ENCODE measurements around the gene AVL9. TPM values are rescaled to one million over a fixed set of nuclear protein-coding genes. Genes with fewer than 3 reads are reported as not detected.

Gene AVL9
- total and polyA plus RNA-seq, 2 donors (not counting 1 experiment from before 2014, with no cell fraction given): 15.4 to 48.0 TPM

- intact Hi-C loops (cut with micrococcal nuclease): no loop called here
- ChIA-PET POLR2A (no interaction called here), CTCF (no interaction called here)
- H3K79me2 ChIP-seq (ENCODE audit: control insufficient read depth, insufficient read depth, low read length): no peaks in the 10 kb centered on the region
- H4K20me1 ChIP-seq (ENCODE audit: control insufficient read depth, insufficient read depth, low read length, poor library complexity, severe bottlenecking): peaks cover 4% of the 10 kb centered on the region
- 100% methylated on average over 1 of the region's 2 CpGs for WGBS (ENCODE audit: insufficient coverage)
- no peaks in the 10 kb centered on the region for H3K9me3 ChIP-seq (ENCODE audit: control extremely low read depth in 1 of 3, control insufficient read depth in 2 of 3, insufficient read depth in 1 of 3, low read length in 2 of 3)
- TF ChIP-seq EZH2 (IDR thresholded peaks at IDR 0.05; ENCODE audit: borderline replicate concordance, insufficient read depth, low read depth, low read length, poor library complexity, severe bottlenecking): no peak
- TF ChIP-seq CTCF (IDR thresholded peaks at IDR 0.05): no peak
- peak overlapping the region; percentile 73 for H3K27ac Mint-ChIP-seq
- DNase-seq: no peak
- no peak overlapping the region for H3K9ac ChIP-seq (ENCODE audit: low read length)
- no peak overlapping the region for H3K27ac ChIP-seq (ENCODE audit: low read length in 2 of 2)
- no peak for ATAC-seq (ENCODE audit: low read depth)
- H3K4me2 ChIP-seq (replicated peaks; ENCODE audit: low read depth, low read length, poor library complexity, severe bottlenecking): no peak overlapping the region
- no peak overlapping the region for H3K4me3 Mint-ChIP-seq
- H3K4me1 Mint-ChIP-seq: no peaks in the 10 kb centered on the region
- no peaks in the 10 kb centered on the region for H3K9me3 Mint-ChIP-seq (ENCODE audit: insufficient read depth)
- no peak overlapping the region for H3K4me3 ChIP-seq (ENCODE audit: control extremely low read depth in 1 of 5, extremely low read depth in 1 of 5, insufficient read depth in 1 of 5, low read depth in 2 of 5, low read length in 4 of 5)
- H3K4me1 ChIP-seq (ENCODE audit: control insufficient read depth in 2 of 2, insufficient read depth in 2 of 2, low read length in 2 of 2): no peaks in the 10 kb centered on the region
- H2AFZ ChIP-seq (ENCODE audit: insufficient read depth, low read depth, low read length, poor library complexity, severe bottlenecking): no peak overlapping the region
- H3K27me3 Mint-ChIP-seq: no peaks in the 10 kb centered on the region
- H3K27me3 ChIP-seq (replicated peaks in 1 of 4; ENCODE audit: control extremely low read depth in 1 of 4, control insufficient read depth in 3 of 4, insufficient read depth in 4 of 4, low read length in 3 of 4): no peaks in the 10 kb centered on the region
- H3K36me3 ChIP-seq (replicated peaks in 1 of 2; ENCODE audit: control extremely low read depth in 1 of 2, control insufficient read depth in 1 of 2, extremely low read depth in 1 of 2, insufficient read depth in 2 of 2, low read length in 1 of 2): peaks cover 4 to 50% of the 10 kb centered on the region in 2 experiments
Measured at GRCh38 chr7:32561613-32562012, 66.3 kb downstream of the AVL9 start.

GRCh38 chr7:32564542-32564941, 69.3 kb downstream of the AVL9 start:
- no peak for ATAC-seq (ENCODE audit: low read depth)
- H3K4me3 Mint-ChIP-seq: no peak overlapping the region
- no peaks in the 10 kb centered on the region for H3K4me1 Mint-ChIP-seq
- no peak for TF ChIP-seq CTCF (IDR thresholded peaks at IDR 0.05)
- no peak for TF ChIP-seq EZH2 (IDR thresholded peaks at IDR 0.05; ENCODE audit: borderline replicate concordance, insufficient read depth, low read depth, low read length, poor library complexity, severe bottlenecking)
- H3K27ac Mint-ChIP-seq: no peak overlapping the region
- no peak overlapping the region for H3K4me2 ChIP-seq (replicated peaks; ENCODE audit: low read depth, low read length, poor library complexity, severe bottlenecking)
- ChIA-PET CTCF (no interaction called here), POLR2A (no interaction called here)
- intact Hi-C loops (cut with micrococcal nuclease): no loop called here
- DNase-seq: no peak
- no peak overlapping the region for H2AFZ ChIP-seq (ENCODE audit: insufficient read depth, low read depth, low read length, poor library complexity, severe bottlenecking)
- no peaks in the 10 kb centered on the region for H3K9me3 ChIP-seq (ENCODE audit: control extremely low read depth in 1 of 3, control insufficient read depth in 2 of 3, insufficient read depth in 1 of 3, low read length in 2 of 3)
- no peak overlapping the region for H3K4me3 ChIP-seq (ENCODE audit: control extremely low read depth in 1 of 5, extremely low read depth in 1 of 5, insufficient read depth in 1 of 5, low read depth in 2 of 5, low read length in 4 of 5)
- H3K27ac ChIP-seq (ENCODE audit: low read length in 2 of 2): no peak overlapping the region
- no peaks in the 10 kb centered on the region for H3K9me3 Mint-ChIP-seq (ENCODE audit: insufficient read depth)
- H3K36me3 ChIP-seq (replicated peaks in 1 of 2; ENCODE audit: control extremely low read depth in 1 of 2, control insufficient read depth in 1 of 2, extremely low read depth in 1 of 2, insufficient read depth in 2 of 2, low read length in 1 of 2): peaks cover 4 to 39% of the 10 kb centered on the region in 2 experiments
- no peaks in the 10 kb centered on the region for H3K27me3 Mint-ChIP-seq
- H4K20me1 ChIP-seq (ENCODE audit: control insufficient read depth, insufficient read depth, low read length, poor library complexity, severe bottlenecking): peaks cover 4% of the 10 kb centered on the region
- H3K9ac ChIP-seq (ENCODE audit: low read length): no peak overlapping the region
- no peaks in the 10 kb centered on the region for H3K79me2 ChIP-seq (ENCODE audit: control insufficient read depth, insufficient read depth, low read length)
- no peaks in the 10 kb centered on the region for H3K27me3 ChIP-seq (replicated peaks in 1 of 4; ENCODE audit: control extremely low read depth in 1 of 4, control insufficient read depth in 3 of 4, insufficient read depth in 4 of 4, low read length in 3 of 4)
- 60% methylated on average over 1 of the region's 3 CpGs for WGBS (ENCODE audit: insufficient coverage)
- no peaks in the 10 kb centered on the region for H3K4me1 ChIP-seq (ENCODE audit: control insufficient read depth in 2 of 2, insufficient read depth in 2 of 2, low read length in 2 of 2)
